Posterior vena cava (tissue), 2 donors: ENCODE measurements around the gene GPATCH4. TPM values are rescaled to one million over a fixed set of nuclear protein-coding genes. Genes with fewer than 3 reads are reported as not detected.

Experiments
- total RNA-seq, 2 donors: library from RNA; stranded (reverse); fragmentation: NEBNext Ultra II Directional; extraction: Animal tissue kit (Norgen Biotek cat#: 25700); gene quantifications; one replicate each; pipeline ENCODE4 v1.2.1, GENCODE V29; 2021
- donor health status: DM: yes; HTN: yes; CAD: no.
- donor health status: DM: yes; HTN: yes; CAD: no.

GPATCH4 gene
- total RNA-seq, 2 donors from 2014 or later = 28.3 to 37.7 TPM

Other genes with a start within 250 kb of the GPATCH4 start
- gene RHBG, start 232.3 kb downstream of the GPATCH4 start, total RNA-seq = not detected
- 100 to 1,000 TPM in 1 of 2 donors, 10 to 100 TPM in 1; 77.5 to 102 TPM for gene MEF2D, start 100.7 kb downstream of the GPATCH4 start, total RNA-seq
- under 1 TPM; 0.43 to 0.79 TPM for gene IQGAP3, start 28.9 kb downstream of the GPATCH4 start, total RNA-seq
- not detected for gene TTC24, start 21.8 kb downstream of the GPATCH4 start, total RNA-seq
- 10 to 100 TPM; 62.5 to 82.1 TPM for gene NAXE, start 9.7 kb downstream of the GPATCH4 start, total RNA-seq
- gene HAPLN2, start 17.9 kb upstream of the GPATCH4 start, total RNA-seq = 1 to 10 TPM; 4.4 to 8.7 TPM
- gene BCAN, start 40.6 kb upstream of the GPATCH4 start, total RNA-seq = under 1 TPM; 0.29 to 0.60 TPM
- gene NES, start 75.9 kb upstream of the GPATCH4 start, total RNA-seq = 100 to 1,000 TPM in 1 of 2 donors, 10 to 100 TPM in 1; 100.0 to 142 TPM
- 10 to 100 TPM in 1 of 2 donors, 1 to 10 TPM in 1; 9.2 to 20.9 TPM for gene CRABP2, start 104.1 kb upstream of the GPATCH4 start, total RNA-seq
- 10 to 100 TPM; 19.6 to 21.6 TPM for gene METTL25B, start 127.0 kb upstream of the GPATCH4 start, total RNA-seq
- gene ISG20L2, start 127.3 kb upstream of the GPATCH4 start, total RNA-seq = 10 to 100 TPM; 17.3 to 20.3 TPM
- gene MRPL24, start 139.6 kb upstream of the GPATCH4 start, total RNA-seq = 10 to 100 TPM; 60.5 to 63.7 TPM
- 100 to 1,000 TPM; 101 to 126 TPM for gene HDGF, start 150.2 kb upstream of the GPATCH4 start, total RNA-seq
- gene PRCC, start 166.1 kb upstream of the GPATCH4 start, total RNA-seq = 10 to 100 TPM; 44.3 to 48.6 TPM
- gene SH2D2A, start 215.4 kb upstream of the GPATCH4 start, total RNA-seq = 1 to 10 TPM; 3.2 to 3.4 TPM